ENCODE data around the gene EPHA5.
"Not testable (repeated sequence)": the region's sequence is repeated elsewhere in the genome, so short reads cannot be mapped to it uniquely, and the experiment has no call there.

EPHA5 gene

DNA sequence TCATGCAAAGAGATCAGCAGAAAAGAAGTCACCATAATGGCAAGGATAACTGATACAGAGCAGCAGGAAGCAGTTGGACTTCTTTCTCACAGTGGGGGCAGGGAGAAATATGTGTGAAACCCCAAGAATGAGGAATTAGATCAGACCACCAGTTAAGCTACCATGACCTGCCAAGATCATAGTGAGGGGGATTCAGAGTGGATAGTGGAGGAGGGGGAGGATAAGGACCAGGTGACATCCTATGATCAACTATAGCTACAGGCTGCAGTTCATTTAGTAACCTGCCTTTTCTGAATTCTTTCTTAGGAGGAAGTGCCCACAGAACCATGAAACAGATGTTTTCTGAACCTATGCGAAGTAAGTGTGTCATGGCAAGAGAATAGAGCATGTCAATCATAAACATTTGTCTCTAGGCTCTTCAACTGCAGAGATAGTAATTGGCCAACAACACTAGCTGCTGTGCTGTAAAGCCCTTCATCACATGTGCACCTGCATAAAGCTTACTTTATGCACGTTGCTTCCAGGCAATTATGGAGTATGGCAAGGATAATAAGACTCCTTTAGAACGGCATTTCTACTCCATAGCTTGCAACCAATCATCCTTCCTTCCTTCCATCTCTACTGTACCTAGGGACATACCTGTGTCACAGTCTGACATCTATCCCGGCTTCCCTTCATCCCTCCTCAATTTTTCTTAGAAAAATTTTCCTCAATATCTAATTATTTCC lies 329.7 kb downstream of the EPHA5 start:
- H3K4me1 Mint-ChIP-seq (ENCODE audit: low read depth): no peaks in the 10 kb centered on the region
- H3K36me3 Mint-ChIP-seq (ENCODE audit: low read depth): no peaks in the 10 kb centered on the region
- H3K9me3 Mint-ChIP-seq: peaks cover 12% of the 10 kb centered on the region
- no peak for DNase-seq
- no peak overlapping the region for H3K27ac Mint-ChIP-seq
- no peak overlapping the region for H3K4me3 Mint-ChIP-seq
- H3K27me3 Mint-ChIP-seq: no peaks in the 10 kb centered on the region

DNA sequence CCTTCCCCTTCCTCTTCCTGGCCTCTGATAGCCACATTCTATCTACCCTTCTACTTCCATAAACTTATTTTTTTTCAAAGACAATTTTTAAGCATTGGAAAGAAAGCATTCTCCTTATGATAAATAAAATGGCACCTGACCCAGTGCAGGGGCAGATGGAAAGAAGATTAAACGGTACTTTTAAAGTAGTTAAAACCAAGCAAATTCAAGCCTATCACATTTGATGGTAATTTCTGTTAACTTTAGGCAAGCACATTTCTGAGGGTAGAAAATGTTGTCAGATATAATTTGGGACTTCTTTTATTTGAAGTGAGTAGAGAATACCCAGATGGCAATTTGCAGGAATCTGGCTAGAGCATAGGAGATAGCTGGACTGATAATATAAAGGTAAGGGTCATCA lies 332.9 kb downstream of the EPHA5 start:
- Mint-ChIP-seq H3K27ac (no peak overlapping the region), H3K4me1 (ENCODE audit: low read depth) (no peaks in the 10 kb centered on the region), H3K36me3 (ENCODE audit: low read depth) (no peaks in the 10 kb centered on the region), H3K9me3 (peaks cover 15% of the 10 kb centered on the region), H3K27me3 (no peaks in the 10 kb centered on the region), H3K4me3 (no peak overlapping the region)
- DNase-seq: no peak

DNA sequence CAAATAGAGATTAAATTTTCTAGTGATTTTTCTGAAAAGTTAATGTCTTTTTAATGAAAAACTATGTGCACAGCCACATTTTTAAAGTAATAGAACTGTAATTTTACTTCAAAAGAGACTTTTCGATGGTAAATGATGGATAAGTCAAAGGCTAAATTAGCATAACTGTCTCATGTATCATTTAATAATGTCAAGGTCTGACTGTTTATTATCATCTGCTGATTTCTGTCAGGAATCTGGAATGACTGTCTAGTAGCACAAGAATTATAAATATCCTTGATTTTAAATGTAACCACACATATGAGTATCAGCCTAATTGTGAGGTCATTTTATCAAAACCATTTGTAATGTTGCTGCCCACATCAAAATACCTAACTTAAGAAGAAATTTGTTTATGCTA lies 333.8 kb downstream of the EPHA5 start:
- DNase-seq: no peak
- H3K27me3 Mint-ChIP-seq: no peaks in the 10 kb centered on the region
- no peak overlapping the region for H3K4me3 Mint-ChIP-seq
- H3K9me3 Mint-ChIP-seq: peaks cover 15% of the 10 kb centered on the region
- H3K27ac Mint-ChIP-seq: no peak overlapping the region
- no peaks in the 10 kb centered on the region for H3K36me3 Mint-ChIP-seq (ENCODE audit: low read depth)
- no peaks in the 10 kb centered on the region for H3K4me1 Mint-ChIP-seq (ENCODE audit: low read depth)

GRCh38 chr4:65316534-65316933 lies 353.8 kb downstream of the EPHA5 start:
- H3K27me3 Mint-ChIP-seq: no peaks in the 10 kb centered on the region
- H3K9me3 Mint-ChIP-seq: peaks cover 7% of the 10 kb centered on the region
- no peaks in the 10 kb centered on the region for H3K36me3 Mint-ChIP-seq (ENCODE audit: low read depth)
- no peaks in the 10 kb centered on the region for H3K4me1 Mint-ChIP-seq (ENCODE audit: low read depth)
- H3K4me3 Mint-ChIP-seq: no peak overlapping the region
- no peak for DNase-seq
- no peak overlapping the region for H3K27ac Mint-ChIP-seq

DNA sequence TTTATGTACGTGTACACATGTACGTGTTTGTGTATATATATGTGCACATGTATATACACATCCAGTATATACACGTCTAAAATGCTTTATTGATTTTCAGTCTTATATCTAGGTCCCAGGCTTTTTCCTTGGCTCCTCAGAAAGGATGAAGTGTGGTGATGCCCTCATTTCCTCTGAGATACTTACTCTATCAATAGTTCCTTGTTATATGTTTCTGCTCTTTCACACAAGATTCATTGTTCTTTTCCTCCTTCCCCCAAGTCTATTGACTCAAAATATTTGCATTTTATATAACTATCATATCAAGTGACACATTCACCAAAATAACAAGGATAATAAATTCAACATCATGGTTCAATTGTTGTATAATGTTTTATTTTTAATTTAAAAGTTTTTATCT lies 359.2 kb downstream of the EPHA5 start:
- no peak for DNase-seq
- Mint-ChIP-seq H3K4me1 (ENCODE audit: low read depth) (no peaks in the 10 kb centered on the region), H3K27me3 (no peaks in the 10 kb centered on the region), H3K4me3 (no peak overlapping the region), H3K27ac (no peak overlapping the region), H3K36me3 (ENCODE audit: low read depth) (no peaks in the 10 kb centered on the region), H3K9me3 (peaks cover 7% of the 10 kb centered on the region)

DNA sequence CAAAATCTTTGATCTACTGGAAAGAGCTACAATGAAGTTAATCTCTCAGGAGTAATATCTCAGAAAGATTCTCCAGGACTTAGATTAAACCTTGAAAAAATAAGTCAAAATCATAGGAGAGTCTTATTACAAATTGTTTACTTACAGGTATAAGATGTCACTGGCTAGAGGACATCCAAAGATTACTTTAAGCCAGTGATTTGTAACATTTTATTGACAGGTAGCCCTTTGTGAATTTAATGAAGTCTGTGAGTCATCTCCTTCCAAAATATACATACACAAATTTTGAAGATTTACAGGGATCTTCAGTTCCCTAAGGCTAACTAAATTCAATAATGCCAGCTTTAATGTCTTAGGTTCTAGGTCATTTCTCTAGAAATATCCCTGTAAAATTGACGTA lies 359.7 kb downstream of the EPHA5 start:
- no peaks in the 10 kb centered on the region for H3K4me1 Mint-ChIP-seq (ENCODE audit: low read depth)
- H3K27ac Mint-ChIP-seq: no peak overlapping the region
- no peak overlapping the region for H3K4me3 Mint-ChIP-seq
- no peaks in the 10 kb centered on the region for H3K27me3 Mint-ChIP-seq
- no peak for DNase-seq
- no peaks in the 10 kb centered on the region for H3K36me3 Mint-ChIP-seq (ENCODE audit: low read depth)
- peaks cover 7% of the 10 kb centered on the region for H3K9me3 Mint-ChIP-seq

- DNase-seq; H3K27me3 Mint-ChIP-seq; H3K27ac Mint-ChIP-seq; H3K4me1 Mint-ChIP-seq (ENCODE audit: low read depth); H3K9me3 Mint-ChIP-seq; H3K36me3 Mint-ChIP-seq (ENCODE audit: low read depth); H3K4me3 Mint-ChIP-seq: not testable (repeated sequence)
Observed at GRCh38 chr4:65308626-65309025, 361.7 kb downstream of the EPHA5 start.

DNA sequence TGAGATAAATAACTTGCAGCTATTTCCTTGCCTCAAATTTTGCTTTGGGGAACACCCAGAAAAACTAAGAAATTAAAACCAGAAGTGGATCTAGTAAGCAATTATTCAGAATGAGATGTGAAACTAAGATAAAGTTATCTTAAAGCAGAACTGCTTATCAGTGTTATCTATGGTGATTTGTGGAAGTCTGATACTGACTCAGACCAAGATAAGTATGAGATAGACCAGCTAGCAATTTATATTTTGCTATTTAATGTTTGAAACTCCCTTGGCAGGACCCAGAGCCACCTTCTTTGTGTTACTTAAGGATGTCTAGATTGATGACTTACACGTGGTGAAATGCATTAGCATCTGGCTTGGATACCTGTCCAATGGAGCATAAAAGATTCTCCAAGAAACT lies 368.1 kb downstream of the EPHA5 start:
- H3K9me3 Mint-ChIP-seq: peaks cover 15% of the 10 kb centered on the region
- DNase-seq: no peak
- no peaks in the 10 kb centered on the region for H3K4me1 Mint-ChIP-seq (ENCODE audit: low read depth)
- H3K27me3 Mint-ChIP-seq: no peaks in the 10 kb centered on the region
- no peaks in the 10 kb centered on the region for H3K36me3 Mint-ChIP-seq (ENCODE audit: low read depth)
- H3K27ac Mint-ChIP-seq: no peak overlapping the region
- no peak overlapping the region for H3K4me3 Mint-ChIP-seq

GRCh38 chr4:65296246-65296645 lies 374.0 kb downstream of the EPHA5 start:
- H3K4me3 Mint-ChIP-seq: no peak overlapping the region
- no peaks in the 10 kb centered on the region for H3K36me3 Mint-ChIP-seq (ENCODE audit: low read depth)
- no peaks in the 10 kb centered on the region for H3K27me3 Mint-ChIP-seq
- DNase-seq: no peak
- no peak overlapping the region for H3K27ac Mint-ChIP-seq
- peaks cover 16% of the 10 kb centered on the region for H3K9me3 Mint-ChIP-seq
- no peaks in the 10 kb centered on the region for H3K4me1 Mint-ChIP-seq (ENCODE audit: low read depth)

GRCh38 chr4:65287071-65287470 lies 383.2 kb downstream of the EPHA5 start:
- H3K4me1 Mint-ChIP-seq (ENCODE audit: low read depth): no peaks in the 10 kb centered on the region
- H3K4me3 Mint-ChIP-seq: no peak overlapping the region
- H3K9me3 Mint-ChIP-seq: peaks cover 10% of the 10 kb centered on the region
- no peaks in the 10 kb centered on the region for H3K27me3 Mint-ChIP-seq
- H3K36me3 Mint-ChIP-seq (ENCODE audit: low read depth): no peaks in the 10 kb centered on the region
- no peak for DNase-seq
- H3K27ac Mint-ChIP-seq: no peak overlapping the region
